Measurements from ENCODE around the gene AHI1.

- no peak for TF ChIP-seq CTCF (IDR thresholded peaks at IDR 0.05)
- TF ChIP-seq POLR2A (IDR thresholded peaks at IDR 0.05), result no peak
These were observed 58.5 kb downstream of the AHI1 start for GRCh38 chr6:135438907-135439535.

All from testis (tissue), 2 donors.